Glutamatergic neuron (in vitro differentiated cells): Measurements from ENCODE around the gene BAZ1A. TPM values are rescaled to one million over a fixed set of nuclear protein-coding genes. Genes with fewer than 3 reads are reported as not detected.

Source experiments
- DNase-seq: peaks from one replicate; pipeline ENCODE4 v3.0.0; 2022
- H3K27ac Mint-ChIP-seq: one replicate; pipeline ENCODE4 v1.8.0; 2020; ENCODE audit warnings: mild to moderate bottlenecking, mixed read lengths, inconsistent platforms; ENCODE audit not compliant: unreplicated experiment
- H3K27me3 Mint-ChIP-seq: one replicate; pipeline ENCODE4 v1.8.0; 2020; ENCODE audit warnings: mild to moderate bottlenecking, moderate library complexity, mixed read lengths, inconsistent platforms; ENCODE audit not compliant: unreplicated experiment
- H3K36me3 Mint-ChIP-seq: one replicate; pipeline ENCODE4 v1.8.0; 2020; ENCODE audit warnings: mild to moderate bottlenecking, mixed read lengths, inconsistent platforms; ENCODE audit not compliant: unreplicated experiment
- H3K4me1 Mint-ChIP-seq: one replicate; pipeline ENCODE4 v1.8.0; 2020; ENCODE audit warnings: mild to moderate bottlenecking, low read depth, mixed read lengths, inconsistent platforms; ENCODE audit not compliant: unreplicated experiment
- H3K4me3 Mint-ChIP-seq: one replicate; pipeline ENCODE4 v1.8.0; 2020; ENCODE audit warnings: mild to moderate bottlenecking, mixed read lengths, inconsistent platforms; ENCODE audit not compliant: unreplicated experiment
- H3K9me3 Mint-ChIP-seq: one replicate; pipeline ENCODE4 v1.8.0; 2020; ENCODE audit warnings: mild to moderate bottlenecking, moderate library complexity, mixed read lengths, inconsistent platforms; ENCODE audit not compliant: unreplicated experiment
- total RNA-seq: library from RNA; stranded (reverse); fragmentation: NEBNext Ultra II Directional; extraction: Animal tissue kit (Norgen Biotek cat#: 25700); gene quantifications from one replicate; pipeline ENCODE4 v1.2.1, GENCODE V29; 2021; ENCODE audit not compliant: unreplicated experiment
- TF ChIP-seq, protein P1 (sequence below): fragments of 200-600 bp; sonication (generic); IDR thresholded peaks from one replicate; pipeline ENCODE4 v1.5.0; 2021; ENCODE audit not compliant: partially characterized antibody, unreplicated experiment

BAZ1A gene
- total RNA-seq, 1 donor from 2014 or later, result 41.3 TPM

- TF ChIP-seq, protein P1, sequence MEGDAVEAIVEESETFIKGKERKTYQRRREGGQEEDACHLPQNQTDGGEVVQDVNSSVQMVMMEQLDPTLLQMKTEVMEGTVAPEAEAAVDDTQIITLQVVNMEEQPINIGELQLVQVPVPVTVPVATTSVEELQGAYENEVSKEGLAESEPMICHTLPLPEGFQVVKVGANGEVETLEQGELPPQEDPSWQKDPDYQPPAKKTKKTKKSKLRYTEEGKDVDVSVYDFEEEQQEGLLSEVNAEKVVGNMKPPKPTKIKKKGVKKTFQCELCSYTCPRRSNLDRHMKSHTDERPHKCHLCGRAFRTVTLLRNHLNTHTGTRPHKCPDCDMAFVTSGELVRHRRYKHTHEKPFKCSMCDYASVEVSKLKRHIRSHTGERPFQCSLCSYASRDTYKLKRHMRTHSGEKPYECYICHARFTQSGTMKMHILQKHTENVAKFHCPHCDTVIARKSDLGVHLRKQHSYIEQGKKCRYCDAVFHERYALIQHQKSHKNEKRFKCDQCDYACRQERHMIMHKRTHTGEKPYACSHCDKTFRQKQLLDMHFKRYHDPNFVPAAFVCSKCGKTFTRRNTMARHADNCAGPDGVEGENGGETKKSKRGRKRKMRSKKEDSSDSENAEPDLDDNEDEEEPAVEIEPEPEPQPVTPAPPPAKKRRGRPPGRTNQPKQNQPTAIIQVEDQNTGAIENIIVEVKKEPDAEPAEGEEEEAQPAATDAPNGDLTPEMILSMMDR, result no peak
- Mint-ChIP-seq H3K9me3 (peaks cover 3% of the 10 kb centered on the region), H3K4me1 (peaks cover 9% of the 10 kb centered on the region), H3K36me3 (no peaks in the 10 kb centered on the region), H3K27ac (peak overlapping the region; percentile 15), H3K4me3 (peak overlapping the region; percentile 58), H3K27me3 (no peaks in the 10 kb centered on the region)
- DNase-seq, result no peak
These were observed 159.9 kb downstream of the BAZ1A start for GRCh38 chr14:34715127-34715863.

DNA sequence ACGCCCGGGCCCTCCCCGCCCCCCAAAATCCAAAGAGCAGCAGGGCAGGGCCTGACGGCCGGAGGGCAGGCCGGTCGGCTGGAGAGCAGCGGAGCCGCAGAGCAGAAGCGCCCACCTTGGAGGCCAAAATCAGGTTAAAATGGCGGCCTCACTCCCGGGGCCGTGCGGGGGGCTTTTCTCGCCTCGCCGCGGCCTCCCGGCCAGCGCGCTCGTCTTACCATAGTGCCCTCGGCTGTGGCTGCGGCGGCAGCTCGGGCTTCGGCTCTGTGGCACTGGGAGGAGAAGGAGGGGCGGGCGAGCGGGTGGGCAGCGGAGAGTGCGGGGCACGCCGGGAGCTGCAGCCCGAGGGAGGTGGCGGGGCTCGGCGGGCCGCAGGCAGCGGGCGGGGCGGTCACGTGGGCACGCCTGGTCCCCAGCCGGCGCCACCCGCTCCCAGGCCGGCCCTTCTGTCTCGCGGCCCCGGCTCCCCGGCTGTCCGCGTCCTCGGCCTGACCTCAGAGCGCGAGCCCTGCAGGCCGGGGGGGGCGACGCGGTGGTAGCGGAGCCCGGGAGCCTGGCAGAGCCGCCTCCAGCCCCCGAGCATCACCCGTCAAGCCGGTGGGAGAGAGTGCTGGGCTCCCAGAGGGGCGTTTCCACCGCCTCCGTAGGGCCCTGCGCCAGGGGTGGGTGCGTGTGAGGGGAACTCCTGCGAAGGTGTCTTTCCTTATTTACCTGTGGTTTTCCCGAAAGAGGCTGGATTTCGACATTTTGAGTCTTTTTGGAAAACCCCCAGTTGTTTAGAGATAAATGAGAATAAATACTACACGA is 160.6 kb downstream of the BAZ1A start, which contains the start of gene CFL2:
Gene CFL2 (minus strand): TSS at position 274 of the 807 bp plus-strand sequence. CDS start 53 bp downstream, at position 221.
- peak within 1 kb of the TSS; percentile 81 for H3K27ac Mint-ChIP-seq
- H3K9me3 Mint-ChIP-seq, result peaks cover 3% of the 10 kb centered on the region
- H3K36me3 Mint-ChIP-seq, result no peaks in the 10 kb centered on the region
- H3K4me3 Mint-ChIP-seq, result peak within 1 kb of the TSS; percentile 93
- H3K4me1 Mint-ChIP-seq, result peaks cover 9% of the 10 kb centered on the region
- peak; percentile 91 for DNase-seq
- TF ChIP-seq, protein P1, result no peak
- H3K27me3 Mint-ChIP-seq, result no peaks in the 10 kb centered on the region

GRCh38 chr14:34713681-34714319 is 161.4 kb downstream of the BAZ1A start:
- DNase-seq, result peak; percentile 15
- peak overlapping the region; percentile 81 for H3K27ac Mint-ChIP-seq
- no peaks in the 10 kb centered on the region for H3K27me3 Mint-ChIP-seq
- H3K4me3 Mint-ChIP-seq, result peak overlapping the region; percentile 93
- H3K9me3 Mint-ChIP-seq, result peaks cover 3% of the 10 kb centered on the region
- peaks cover 9% of the 10 kb centered on the region for H3K4me1 Mint-ChIP-seq
- no peaks in the 10 kb centered on the region for H3K36me3 Mint-ChIP-seq
- TF ChIP-seq, protein P1, result no peak

- Mint-ChIP-seq H3K4me3 (peak overlapping the region; percentile 93), H3K27me3 (no peaks in the 10 kb centered on the region), H3K4me1 (peaks cover 9% of the 10 kb centered on the region), H3K36me3 (no peaks in the 10 kb centered on the region), H3K27ac (peak overlapping the region; percentile 81), H3K9me3 (peaks cover 3% of the 10 kb centered on the region)
- no peak for DNase-seq
- TF ChIP-seq, protein P1, result no peak
These were observed 162.0 kb downstream of the BAZ1A start for GRCh38 chr14:34713122-34713680.
